Measurements from ENCODE around the gene LCORL.

LCORL gene

GRCh38 chr4:17869327-17869726, 152.2 kb downstream of the LCORL start:
- no CpG with 5 or more reads among the region's 2 CpGs for WGBS (ENCODE audit: extremely low coverage, insufficient coverage, insufficient read length)
- no peak overlapping the region for H3K23ac ChIP-seq (ENCODE audit: low read length)
- no peak for DNase-seq

GRCh38 chr4:17867276-17867675, 154.3 kb downstream of the LCORL start:
- no peaks in the 10 kb centered on the region for H3K79me1 ChIP-seq (ENCODE audit: low read length)
- no peak overlapping the region for H4K12ac ChIP-seq (ENCODE audit: low read depth, low read length)

More at GRCh38 chr4:17869327-17869726, 152.2 kb downstream of the LCORL start:
- no peak overlapping the region for H3K4ac ChIP-seq (ENCODE audit: low read depth, low read length)
- no peak overlapping the region for H2AFZ ChIP-seq (ENCODE audit: insufficient read depth, low read length, poor library complexity)
- H3K4me2 ChIP-seq (ENCODE audit: low read length): no peak overlapping the region
- H3K79me2 ChIP-seq (ENCODE audit: control insufficient read depth, insufficient read depth, low read length, poor library complexity): no peaks in the 10 kb centered on the region
- H2BK12ac ChIP-seq (ENCODE audit: low read length): no peak overlapping the region
- H4K8ac ChIP-seq (ENCODE audit: low read depth, low read length): no peak overlapping the region
- no peak overlapping the region for H3K14ac ChIP-seq (ENCODE audit: low read length)
- no peaks in the 10 kb centered on the region for H3K9me3 ChIP-seq (ENCODE audit: insufficient read depth, low read depth, low read length)
- H3K9ac ChIP-seq (ENCODE audit: low read length): no peak overlapping the region
- H2AK5ac ChIP-seq (ENCODE audit: low read length): no peak overlapping the region
- no peaks in the 10 kb centered on the region for H3K79me1 ChIP-seq (ENCODE audit: low read length)
- no peak overlapping the region for H3K4me3 ChIP-seq (ENCODE audit: low read depth, low read length)
- H3K27me3 ChIP-seq (ENCODE audit: insufficient read depth, low read length): no peaks in the 10 kb centered on the region
- no peaks in the 10 kb centered on the region for H3K36me3 ChIP-seq (ENCODE audit: control insufficient read depth in 1 of 2, insufficient read depth in 2 of 2, low read length in 2 of 2)
- no peak overlapping the region for H4K12ac ChIP-seq (ENCODE audit: low read depth, low read length)
- H2BK5ac ChIP-seq (ENCODE audit: low read depth, low read length, poor library complexity): no peak overlapping the region
- no peak overlapping the region for H3K18ac ChIP-seq (ENCODE audit: low read length)
- H3K27ac ChIP-seq (ENCODE audit: low read depth, low read length): no peak overlapping the region
- no peak overlapping the region for H2BK120ac ChIP-seq (ENCODE audit: insufficient read depth, low read length, poor library complexity)
- H4K91ac ChIP-seq (ENCODE audit: low read depth, low read length): no peak overlapping the region
- H3K4me1 ChIP-seq (ENCODE audit: control insufficient read depth in 1 of 2, insufficient read depth in 2 of 2, low read length in 2 of 2): no peaks in the 10 kb centered on the region

GRCh38 chr4:17866810-17867209, 154.7 kb downstream of the LCORL start:
- no peak overlapping the region for H2BK5ac ChIP-seq (ENCODE audit: low read depth, low read length, poor library complexity)
- H2BK120ac ChIP-seq (ENCODE audit: insufficient read depth, low read length, poor library complexity): no peak overlapping the region
- no peaks in the 10 kb centered on the region for H3K79me1 ChIP-seq (ENCODE audit: low read length)
- H3K4me2 ChIP-seq (ENCODE audit: low read length): no peak overlapping the region
- no peak overlapping the region for H2BK12ac ChIP-seq (ENCODE audit: low read length)
- no peak overlapping the region for H3K14ac ChIP-seq (ENCODE audit: low read length)
- H3K36me3 ChIP-seq (ENCODE audit: control insufficient read depth in 1 of 2, insufficient read depth in 2 of 2, low read length in 2 of 2): peaks cover 2% of the 10 kb centered on the region in 2 experiments
- no peaks in the 10 kb centered on the region for H3K27me3 ChIP-seq (ENCODE audit: insufficient read depth, low read length)
- no peak overlapping the region for H2AK5ac ChIP-seq (ENCODE audit: low read length)
- no peaks in the 10 kb centered on the region for H3K4me1 ChIP-seq (ENCODE audit: control insufficient read depth in 1 of 2, insufficient read depth in 2 of 2, low read length in 2 of 2)
- H4K12ac ChIP-seq (ENCODE audit: low read depth, low read length): no peak overlapping the region
- DNase-seq: no peak
- no peaks in the 10 kb centered on the region for H3K79me2 ChIP-seq (ENCODE audit: control insufficient read depth, insufficient read depth, low read length, poor library complexity)
- no peak overlapping the region for H3K4me3 ChIP-seq (ENCODE audit: low read depth, low read length)
- no peaks in the 10 kb centered on the region for H3K9me3 ChIP-seq (ENCODE audit: insufficient read depth, low read depth, low read length)
- no peak overlapping the region for H4K8ac ChIP-seq (ENCODE audit: low read depth, low read length)
- H4K91ac ChIP-seq (ENCODE audit: low read depth, low read length): no peak overlapping the region
- H3K4ac ChIP-seq (ENCODE audit: low read depth, low read length): no peak overlapping the region
- H3K23ac ChIP-seq (ENCODE audit: low read length): no peak overlapping the region
- no peak overlapping the region for H3K9ac ChIP-seq (ENCODE audit: low read length)
- no CpG with 5 or more reads among the region's 2 CpGs for WGBS (ENCODE audit: extremely low coverage, insufficient coverage, insufficient read length)
- H2AFZ ChIP-seq (ENCODE audit: insufficient read depth, low read length, poor library complexity): no peak overlapping the region
- H3K27ac ChIP-seq (ENCODE audit: low read depth, low read length): no peak overlapping the region
- no peak overlapping the region for H3K18ac ChIP-seq (ENCODE audit: low read length)

More at GRCh38 chr4:17867276-17867675, 154.3 kb downstream of the LCORL start:
- H3K18ac ChIP-seq (ENCODE audit: low read length): no peak overlapping the region
- H3K4me1 ChIP-seq (ENCODE audit: control insufficient read depth in 1 of 2, insufficient read depth in 2 of 2, low read length in 2 of 2): no peaks in the 10 kb centered on the region
- H3K27me3 ChIP-seq (ENCODE audit: insufficient read depth, low read length): no peaks in the 10 kb centered on the region
- no peak overlapping the region for H2AK5ac ChIP-seq (ENCODE audit: low read length)
- no peak overlapping the region for H3K14ac ChIP-seq (ENCODE audit: low read length)
- no peaks in the 10 kb centered on the region for H3K9me3 ChIP-seq (ENCODE audit: insufficient read depth, low read depth, low read length)
- no CpG with 5 or more reads among the region's 3 CpGs for WGBS (ENCODE audit: extremely low coverage, insufficient coverage, insufficient read length)
- no peaks in the 10 kb centered on the region for H3K79me2 ChIP-seq (ENCODE audit: control insufficient read depth, insufficient read depth, low read length, poor library complexity)
- no peak for DNase-seq
- no peak overlapping the region for H3K4me3 ChIP-seq (ENCODE audit: low read depth, low read length)
- H3K4me2 ChIP-seq (ENCODE audit: low read length): no peak overlapping the region
- H3K9ac ChIP-seq (ENCODE audit: low read length): no peak overlapping the region
- H2AFZ ChIP-seq (ENCODE audit: insufficient read depth, low read length, poor library complexity): no peak overlapping the region
- no peak overlapping the region for H4K8ac ChIP-seq (ENCODE audit: low read depth, low read length)
- no peak overlapping the region for H3K27ac ChIP-seq (ENCODE audit: low read depth, low read length)
- no peak overlapping the region for H3K4ac ChIP-seq (ENCODE audit: low read depth, low read length)
- H3K36me3 ChIP-seq (ENCODE audit: control insufficient read depth in 1 of 2, insufficient read depth in 2 of 2, low read length in 2 of 2): peaks cover 2% of the 10 kb centered on the region in 2 experiments
- H2BK12ac ChIP-seq (ENCODE audit: low read length): no peak overlapping the region
- no peak overlapping the region for H2BK5ac ChIP-seq (ENCODE audit: low read depth, low read length, poor library complexity)
- H2BK120ac ChIP-seq (ENCODE audit: insufficient read depth, low read length, poor library complexity): no peak overlapping the region
- H4K91ac ChIP-seq (ENCODE audit: low read depth, low read length): no peak overlapping the region
- no peak overlapping the region for H3K23ac ChIP-seq (ENCODE audit: low read length)

DNA sequence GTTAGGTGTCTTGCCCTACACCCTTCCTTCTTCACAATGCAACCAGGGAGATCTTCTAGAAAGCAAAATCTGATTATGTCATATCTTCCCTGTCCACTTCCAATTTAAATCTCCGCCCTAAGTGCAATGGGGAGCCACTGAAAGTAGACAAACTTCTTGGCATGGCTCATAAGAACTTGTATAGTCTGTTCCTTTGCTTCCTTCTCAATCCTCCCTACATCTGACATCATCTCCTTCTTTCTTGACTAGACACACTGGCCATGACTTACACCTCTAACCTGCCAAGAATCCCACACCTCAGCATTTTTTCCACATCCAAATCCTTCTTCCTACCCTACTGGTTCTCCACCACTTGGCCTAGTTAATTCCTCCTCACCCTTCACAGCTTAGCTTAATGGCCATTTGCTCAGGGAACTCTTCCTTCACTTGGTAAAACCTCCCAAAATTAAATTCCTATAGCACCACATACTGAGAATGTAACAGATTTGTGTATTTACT, 155.6 kb downstream of the LCORL start:
- Histone ChIP-seq H4K12ac (ENCODE audit: low read depth, low read length) (no peak overlapping the region), H2AK5ac (ENCODE audit: low read length) (no peak overlapping the region), H3K18ac (ENCODE audit: low read length) (no peak overlapping the region), H3K14ac (ENCODE audit: low read length) (no peak overlapping the region), H2AFZ (ENCODE audit: insufficient read depth, low read length, poor library complexity) (no peak overlapping the region), H3K27me3 (ENCODE audit: insufficient read depth, low read length) (no peaks in the 10 kb centered on the region), H3K9me3 (ENCODE audit: insufficient read depth, low read depth, low read length) (no peaks in the 10 kb centered on the region), H3K4me1 (ENCODE audit: control insufficient read depth in 1 of 2, insufficient read depth in 2 of 2, low read length in 2 of 2) (no peaks in the 10 kb centered on the region), H3K4me2 (ENCODE audit: low read length) (no peak overlapping the region), H3K27ac (ENCODE audit: low read depth, low read length) (no peak overlapping the region), H4K8ac (ENCODE audit: low read depth, low read length) (no peak overlapping the region), H2BK5ac (ENCODE audit: low read depth, low read length, poor library complexity) (no peak overlapping the region), H3K9ac (ENCODE audit: low read length) (no peak overlapping the region), H2BK120ac (ENCODE audit: insufficient read depth, low read length, poor library complexity) (no peak overlapping the region), H3K36me3 (ENCODE audit: control insufficient read depth in 1 of 2, insufficient read depth in 2 of 2, low read length in 2 of 2) (peaks cover 2% of the 10 kb centered on the region in 2 experiments), H3K4ac (ENCODE audit: low read depth, low read length) (no peak overlapping the region), H2BK12ac (ENCODE audit: low read length) (no peak overlapping the region), H3K79me2 (ENCODE audit: control insufficient read depth, insufficient read depth, low read length, poor library complexity) (no peaks in the 10 kb centered on the region), H3K23ac (ENCODE audit: low read length) (no peak overlapping the region), H3K4me3 (ENCODE audit: low read depth, low read length) (no peak overlapping the region), H3K79me1 (ENCODE audit: low read length) (no peaks in the 10 kb centered on the region), H4K91ac (ENCODE audit: low read depth, low read length) (no peak overlapping the region)
- peak; percentile 1 to 39 for DNase-seq
- WGBS (ENCODE audit: extremely low coverage, insufficient coverage, insufficient read length): no CpG with 5 or more reads among the region's 1 CpG

Data from trophoblast cell (in vitro differentiated cells and primary cell).